ENCODE measurements around the gene ZNF367. TPM values are rescaled to one million over a fixed set of nuclear protein-coding genes. Genes with fewer than 3 reads are reported as not detected.

ZNF367 gene
- polyA plus RNA-seq, 1 donor from 2014 or later = 2.0 TPM

- TF ChIP-seq EZH2 (IDR thresholded peaks at IDR 0.05; ENCODE audit: borderline replicate concordance, insufficient read depth, low read length, poor library complexity, severe bottlenecking) = no peak
- no peak for TF ChIP-seq SMC3 (conservative IDR thresholded peaks at IDR 0.05; ENCODE audit: poor library complexity)
- TF ChIP-seq REST (IDR thresholded peaks at IDR 0.05; ENCODE audit: borderline replicate concordance) = no peak
- TF ChIP-seq RAD21 (conservative IDR thresholded peaks at IDR 0.05) = no peak
- no peak for TF ChIP-seq CTCF (IDR thresholded peaks at IDR 0.05; ENCODE audit: poor library complexity, severe bottlenecking)
- TF ChIP-seq MXI1 (conservative IDR thresholded peaks at IDR 0.05; ENCODE audit: poor library complexity, severe bottlenecking) = no peak
- no peak for TF ChIP-seq POLR2AphosphoS5 (IDR thresholded peaks at IDR 0.05)
- TF ChIP-seq TAF1 (IDR thresholded peaks at IDR 0.05; ENCODE audit: low read depth) = no peak
- no peak for TF ChIP-seq EP300 (conservative IDR thresholded peaks at IDR 0.05; ENCODE audit: poor library complexity, severe bottlenecking)
- Histone ChIP-seq H3K27ac (ENCODE audit: low read length) (no peak overlapping the region), H3K36me3 (ENCODE audit: insufficient read depth, low read length) (no peaks in the 10 kb centered on the region), H3K79me2 (replicated peaks; ENCODE audit: insufficient read depth, low read length) (no peaks in the 10 kb centered on the region), H4K20me1 (ENCODE audit: insufficient read depth) (no peaks in the 10 kb centered on the region), H2AFZ (ENCODE audit: low read depth, low read length) (no peak overlapping the region), H3K27me3 (ENCODE audit: insufficient read depth, low read depth, low read length) (no peaks in the 10 kb centered on the region), H3F3A (ENCODE audit: insufficient read depth, low read length, poor library complexity, severe bottlenecking) (no peaks in the 10 kb centered on the region), H3K9me3 (ENCODE audit: low read length) (no peaks in the 10 kb centered on the region), H3K9me2 (ENCODE audit: insufficient read depth, low read length) (no peaks in the 10 kb centered on the region), H3K4me3 (ENCODE audit: low read length) (no peak overlapping the region), H3K9ac (ENCODE audit: low read length) (no peak overlapping the region), H3K4me2 (ENCODE audit: low read length) (no peak overlapping the region)
These were observed 18.4 kb upstream of the ZNF367 start for GRCh38 chr9:96436456-96437126.

GRCh38 chr9:96436063-96436455 lies 17.9 kb upstream of the ZNF367 start:
- no peaks in the 10 kb centered on the region for H3K9me3 ChIP-seq (ENCODE audit: low read length)
- H3K4me3 ChIP-seq (ENCODE audit: low read length) = no peak overlapping the region
- H3K4me2 ChIP-seq (ENCODE audit: low read length) = no peak overlapping the region
- no peaks in the 10 kb centered on the region for H3F3A ChIP-seq (ENCODE audit: insufficient read depth, low read length, poor library complexity, severe bottlenecking)
- H3K9me2 ChIP-seq (ENCODE audit: insufficient read depth, low read length) = no peaks in the 10 kb centered on the region
- H3K79me2 ChIP-seq (replicated peaks; ENCODE audit: insufficient read depth, low read length) = no peaks in the 10 kb centered on the region
- H3K9ac ChIP-seq (ENCODE audit: low read length) = no peak overlapping the region
- no peaks in the 10 kb centered on the region for H3K27me3 ChIP-seq (ENCODE audit: insufficient read depth, low read depth, low read length)
- H4K20me1 ChIP-seq (ENCODE audit: insufficient read depth) = no peaks in the 10 kb centered on the region
- H2AFZ ChIP-seq (ENCODE audit: low read depth, low read length) = no peak overlapping the region
- TF ChIP-seq RAD21 (conservative IDR thresholded peaks at IDR 0.05) (no peak), MXI1 (conservative IDR thresholded peaks at IDR 0.05; ENCODE audit: poor library complexity, severe bottlenecking) (no peak), TAF1 (IDR thresholded peaks at IDR 0.05; ENCODE audit: low read depth) (no peak), EZH2 (IDR thresholded peaks at IDR 0.05; ENCODE audit: borderline replicate concordance, insufficient read depth, low read length, poor library complexity, severe bottlenecking) (no peak), REST (IDR thresholded peaks at IDR 0.05; ENCODE audit: borderline replicate concordance) (no peak), EP300 (conservative IDR thresholded peaks at IDR 0.05; ENCODE audit: poor library complexity, severe bottlenecking) (no peak), SMC3 (conservative IDR thresholded peaks at IDR 0.05; ENCODE audit: poor library complexity) (no peak), CTCF (IDR thresholded peaks at IDR 0.05; ENCODE audit: poor library complexity, severe bottlenecking) (no peak), POLR2AphosphoS5 (IDR thresholded peaks at IDR 0.05) (no peak)
- no peak overlapping the region for H3K27ac ChIP-seq (ENCODE audit: low read length)
- no peaks in the 10 kb centered on the region for H3K36me3 ChIP-seq (ENCODE audit: insufficient read depth, low read length)
